OCI-LY1 (cell line): ENCODE measurements around the gene INSRR.

Source experiments
- H2AFZ ChIP-seq: fragments of 200-600 bp; sonication (generic), shearing (Covaris generic); 2 replicates; pipeline ENCODE4 v1.6.0; 2014; ENCODE audit warnings: antibody characterized with exemption, mild to moderate bottlenecking, low read length
- H3F3A ChIP-seq: fragments of 200-600 bp; sonication (generic), shearing (Covaris generic); 2 replicates; pipeline ENCODE4 v1.6.0; 2014; ENCODE audit warnings: mild to moderate bottlenecking, antibody characterized with exemption, low read length, moderate library complexity; ENCODE audit not compliant: insufficient read depth
- H3K27ac ChIP-seq: fragments of 200-600 bp; sonication (generic); 2 replicates; pipeline ENCODE4 v1.5.1; 2014; ENCODE audit warnings: low read length, mixed run types, mild to moderate bottlenecking, low read depth; ENCODE audit not compliant: poor library complexity, severe bottlenecking
- H3K27me3 ChIP-seq: fragments of 200-600 bp; sonication (generic); 2 replicates; pipeline ENCODE4 v1.6.0; 2014; ENCODE audit warnings: antibody characterized with exemption, mild to moderate bottlenecking, low read length, moderate library complexity; ENCODE audit not compliant: insufficient read depth
- H3K36me3 ChIP-seq: fragments of 200-600 bp; sonication (generic); 2 replicates; pipeline ENCODE4 v1.6.1; 2014; ENCODE audit warnings: mild to moderate bottlenecking, antibody characterized with exemption, low read length, moderate library complexity, mixed read lengths; ENCODE audit not compliant: insufficient read depth
- H3K4me1 ChIP-seq: fragments of 200-600 bp; sonication (generic); 2 replicates; pipeline ENCODE4 v1.5.1; 2014; ENCODE audit warnings: mild to moderate bottlenecking, low read length, moderate library complexity; ENCODE audit not compliant: insufficient read depth, severe bottlenecking
- H3K4me2 ChIP-seq: fragments of 200-600 bp; sonication (generic), shearing (Covaris generic); 2 replicates; pipeline ENCODE4 v1.6.1; 2014; ENCODE audit warnings: low read length
- H3K4me3 ChIP-seq: fragments of 200-600 bp; sonication (generic); 2 replicates; pipeline ENCODE4 v1.5.1; 2014; ENCODE audit warnings: low read length, low read depth, mild to moderate bottlenecking, mixed read lengths; ENCODE audit not compliant: poor library complexity, severe bottlenecking
- H3K79me2 ChIP-seq: fragments of 200-600 bp; shearing (Covaris generic); 2 replicates; pipeline ENCODE4 v1.6.1; 2016; ENCODE audit warnings: mixed run types, low read length, mixed read lengths; ENCODE audit not compliant: insufficient read depth
- H3K9ac ChIP-seq: fragments of 200-600 bp; sonication (generic), shearing (Covaris generic); 2 replicates; pipeline ENCODE4 v1.6.1; 2014; ENCODE audit warnings: mild to moderate bottlenecking, low read length, mixed read lengths
- H3K9me2 ChIP-seq: fragments of 200-600 bp; sonication (generic), shearing (Covaris generic); 2 replicates; pipeline ENCODE4 v1.6.1; 2014; ENCODE audit warnings: low read depth, mild to moderate bottlenecking, low read length, mixed read lengths
- H3K9me3 ChIP-seq: fragments of 200-600 bp; shearing (Covaris generic); 2 replicates; pipeline ENCODE4 v1.6.1; 2014; ENCODE audit warnings: low read length, mixed read lengths
- H4K20me1 ChIP-seq: fragments of 200-600 bp; sonication (generic), shearing (Covaris generic); 2 replicates; pipeline ENCODE4 v1.6.0; 2016; ENCODE audit warnings: mild to moderate bottlenecking, low read length; ENCODE audit not compliant: insufficient read depth
- CTCF ChIP-seq: fragments of 200-600 bp; sonication (generic), shearing (Covaris generic); IDR thresholded peaks from 2 replicates; pipeline ENCODE4 v1.5.1; 2017; ENCODE audit warnings: mild to moderate bottlenecking, antibody characterized with exemption, low read length, moderate library complexity, mixed read lengths
- EZH2 ChIP-seq: fragments of 200-600 bp; sonication (generic), shearing (Covaris generic); IDR thresholded peaks from 2 replicates; pipeline ENCODE4 v1.8.0; 2017; ENCODE audit warnings: borderline replicate concordance, mixed run types, mild to moderate bottlenecking, antibody characterized with exemption, low read length, moderate library complexity, mixed read lengths

The INSRR gene

GRCh38 chr1:156876281-156876680, 17.4 kb upstream of the INSRR start:
- no peaks in the 10 kb centered on the region for H3K36me3 ChIP-seq
- no peaks in the 10 kb centered on the region for H3K4me1 ChIP-seq
- no peak overlapping the region for H2AFZ ChIP-seq
- H3K79me2 ChIP-seq: no peaks in the 10 kb centered on the region
- no peak overlapping the region for H3K9ac ChIP-seq
- no peak overlapping the region for H3K27ac ChIP-seq
- H3F3A ChIP-seq: no peaks in the 10 kb centered on the region
- no peak overlapping the region for H3K4me3 ChIP-seq
- no peaks in the 10 kb centered on the region; the same call in 1 of the 2 replicates for H3K27me3 ChIP-seq
- H3K9me2 ChIP-seq: no peaks in the 10 kb centered on the region
- no peaks in the 10 kb centered on the region for H4K20me1 ChIP-seq
- no peak for TF ChIP-seq EZH2
- no peak for TF ChIP-seq CTCF
- no peaks in the 10 kb centered on the region for H3K9me3 ChIP-seq
- no peak overlapping the region for H3K4me2 ChIP-seq

- TF ChIP-seq EZH2: no peak
- H3K27me3 ChIP-seq: no peaks in the 10 kb centered on the region; the same call in 1 of the 2 replicates
- H3F3A ChIP-seq: no peaks in the 10 kb centered on the region
Measured at GRCh38 chr1:156875341-156875615, 16.4 kb upstream of the INSRR start.

GRCh38 chr1:156874572-156875340, 15.8 kb upstream of the INSRR start:
- Histone ChIP-seq H3F3A (no peaks in the 10 kb centered on the region), H3K4me2 (no peak overlapping the region), H3K9ac (no peak overlapping the region), H3K27me3 (no peaks in the 10 kb centered on the region; the same call in 1 of the 2 replicates), H3K9me3 (no peaks in the 10 kb centered on the region), H3K9me2 (no peaks in the 10 kb centered on the region), H4K20me1 (no peaks in the 10 kb centered on the region), H3K4me1 (no peaks in the 10 kb centered on the region), H3K4me3 (no peak overlapping the region), H2AFZ (no peak overlapping the region), H3K36me3 (no peaks in the 10 kb centered on the region), H3K79me2 (no peaks in the 10 kb centered on the region), H3K27ac (no peak overlapping the region)
- TF ChIP-seq EZH2 (no peak), CTCF (no peak)

More at GRCh38 chr1:156875341-156875615, 16.4 kb upstream of the INSRR start:
- Histone ChIP-seq H3K4me2 (no peak overlapping the region), H3K36me3 (no peaks in the 10 kb centered on the region), H2AFZ (no peak overlapping the region), H4K20me1 (no peaks in the 10 kb centered on the region), H3K27ac (no peak overlapping the region), H3K79me2 (no peaks in the 10 kb centered on the region), H3K4me3 (no peak overlapping the region), H3K9me2 (no peaks in the 10 kb centered on the region), H3K4me1 (no peaks in the 10 kb centered on the region), H3K9me3 (no peaks in the 10 kb centered on the region), H3K9ac (no peak overlapping the region)

GRCh38 chr1:156874142-156874541, 15.2 kb upstream of the INSRR start:
- TF ChIP-seq EZH2 (no peak), CTCF (no peak)
- no peak overlapping the region for H3K9ac ChIP-seq

More at GRCh38 chr1:156874142-156874541, 15.2 kb upstream of the INSRR start:
- H3F3A ChIP-seq: no peaks in the 10 kb centered on the region
- no peaks in the 10 kb centered on the region; the same call in 1 of the 2 replicates for H3K27me3 ChIP-seq
- H4K20me1 ChIP-seq: no peaks in the 10 kb centered on the region
- no peak overlapping the region for H2AFZ ChIP-seq
- H3K4me3 ChIP-seq: no peak overlapping the region
- no peaks in the 10 kb centered on the region for H3K4me1 ChIP-seq
- H3K9me3 ChIP-seq: no peaks in the 10 kb centered on the region
- no peak overlapping the region for H3K4me2 ChIP-seq
- H3K36me3 ChIP-seq: no peaks in the 10 kb centered on the region
- H3K27ac ChIP-seq: no peak overlapping the region
- H3K79me2 ChIP-seq: no peaks in the 10 kb centered on the region
- H3K9me2 ChIP-seq: no peaks in the 10 kb centered on the region
